H1 (cell line): Measurements from ENCODE around the gene ZNF398. TPM values are rescaled to one million over a fixed set of nuclear protein-coding genes. Genes with fewer than 3 reads are reported as not detected.

Experiments used
- CTCF ChIA-PET: fragments of 300-600 bp; sonication (Branson Sonifier 250); formaldehyde crosslinking; loops from one replicate; lab custom pipeline; 2021; ENCODE audit not compliant: partially characterized antibody; lab: Charles Lee
- POLR2A ChIA-PET: fragments of 300-600 bp; sonication (Branson Sonifier 250); formaldehyde crosslinking; loops from one replicate; lab custom pipeline; 2021; ENCODE audit warnings: inconsistent platforms; ENCODE audit not compliant: partially characterized antibody; lab: Charles Lee
- DNase-seq, 2 experiments: peaks; one replicate each; pipeline versions ENCODE4 v3.0.0 to v3.0.0-alpha.2; 2010 to 2022; ENCODE audit warnings: low spot score in 2 of 2, low read depth in 1 of 2, mixed read lengths in 1 of 2
- FAIRE-seq: peaks from 2 replicates; lab custom pipeline; 2011; peaks lifted over from hg19 to GRCh38; lab: Jason Lieb, UNC
- H2AFZ ChIP-seq: 2 replicates; pipeline ENCODE4 v1.8.1; 2012; ENCODE audit warnings: low read length, inconsistent platforms
- H2AK5ac ChIP-seq: 2 replicates; pipeline ENCODE4 v1.6.1; 2013; ENCODE audit warnings: low read depth, low read length
- H2BK120ac ChIP-seq: replicated peaks from 2 replicates; pipeline ENCODE3; 2013; ENCODE audit warnings: low read depth, low read length, inconsistent platforms
- H2BK12ac ChIP-seq: 2 replicates; pipeline ENCODE4 v1.6.1; 2013; ENCODE audit warnings: low read depth, low read length
- H2BK15ac ChIP-seq: 2 replicates; pipeline ENCODE4 v1.6.1; 2013; ENCODE audit warnings: low read length
- H2BK20ac ChIP-seq: 2 replicates; pipeline ENCODE4 v1.6.1; 2013; ENCODE audit warnings: low read length
- H2BK5ac ChIP-seq: 2 replicates; pipeline ENCODE4 v1.6.1; 2013; ENCODE audit warnings: low read depth, low read length
- H3K14ac ChIP-seq: 2 replicates; pipeline ENCODE4 v1.6.1; 2013; ENCODE audit warnings: inconsistent platforms; ENCODE audit not compliant: insufficient read length
- H3K18ac ChIP-seq: 2 replicates; pipeline ENCODE4 v1.6.1; 2013; ENCODE audit warnings: low read length; ENCODE audit errors: extremely low read depth
- H3K23ac ChIP-seq: 2 replicates; pipeline ENCODE4 v1.6.1; 2013; ENCODE audit warnings: inconsistent platforms; ENCODE audit not compliant: insufficient read length
- H3K23me2 ChIP-seq: 2 replicates; pipeline ENCODE4 v1.6.1; 2013; ENCODE audit warnings: low read depth, low read length
- H3K27ac ChIP-seq: 2 replicates; pipeline ENCODE4 v1.6.1; 2011; ENCODE audit warnings: low read depth, low read length, inconsistent platforms
- H3K27me3 ChIP-seq, 4 experiments: replicated peaks in 1 of 4; 1 replicate in 1 of 4; 2 replicates in 3 of 4; pipeline versions ENCODE4 v1.6.1 to v1.8.1; 2011 to 2013; ENCODE audit warnings: low read length in 3 of 4, mild to moderate bottlenecking in 3 of 4, inconsistent platforms in 2 of 4, mixed read lengths in 2 of 4, moderate library complexity in 1 of 4; ENCODE audit not compliant: control insufficient read depth in 3 of 4, insufficient read depth in 3 of 4; ENCODE audit errors: extremely low read depth in 1 of 4
- H3K36me3 ChIP-seq, 4 experiments: 2 replicates each; pipeline versions ENCODE4 v1.6.1 to v1.8.1; 2011 to 2013; ENCODE audit warnings: mild to moderate bottlenecking in 4 of 4, low read length in 3 of 4, moderate library complexity in 2 of 4, control low read depth in 1 of 4, inconsistent platforms in 1 of 4; ENCODE audit not compliant: insufficient read depth in 4 of 4, control insufficient read depth in 2 of 4
- H3K4ac ChIP-seq: replicated peaks from 2 replicates; pipeline ENCODE3; 2013; ENCODE audit warnings: low read length, low read depth, mixed read lengths, inconsistent platforms; ENCODE audit not compliant: insufficient read length
- H3K4me1 ChIP-seq, 4 experiments: replicated peaks in 1 of 4; 1 replicate in 1 of 4; 2 replicates in 3 of 4; pipeline versions ENCODE4 v1.6.1 to v1.8.1; 2011 to 2013; ENCODE audit warnings: low read length in 3 of 4, inconsistent platforms in 2 of 4, mixed read lengths in 1 of 4; ENCODE audit not compliant: insufficient read depth in 4 of 4, control insufficient read depth in 3 of 4
- H3K4me2 ChIP-seq, 2 experiments: 2 replicates each; pipeline versions ENCODE4 v1.6.1 to v1.8.1; 2011 to 2013; ENCODE audit warnings: low read depth in 2 of 2, low read length in 2 of 2, control low read depth in 1 of 2, inconsistent platforms in 1 of 2, mild to moderate bottlenecking in 1 of 2; ENCODE audit not compliant: insufficient read depth in 1 of 2
- H3K4me3 ChIP-seq, 4 experiments: fragments of 200-600, 300-600 bp in 1 of 4; sonication (generic), shearing (Covaris generic), sonication (Bioruptor Twin) in 1 of 4; 2 replicates each; pipeline versions ENCODE4 v1.5.1 to v1.8.1; 2011 to 2016; ENCODE audit warnings: low read length in 4 of 4, low read depth in 3 of 4, control low read depth in 2 of 4, inconsistent platforms in 2 of 4, mild to moderate bottlenecking in 2 of 4, mixed read lengths in 1 of 4, moderate library complexity in 1 of 4; ENCODE audit not compliant: insufficient read depth in 2 of 4; ENCODE audit errors: extremely low read depth in 1 of 4
- H3K56ac ChIP-seq: replicated peaks from 2 replicates; pipeline ENCODE3; 2013; ENCODE audit warnings: low read depth, mild to moderate bottlenecking, mixed read lengths, low read length, inconsistent platforms; ENCODE audit not compliant: insufficient read length
- H3K79me1 ChIP-seq: 2 replicates; pipeline ENCODE4 v1.6.1; 2013; ENCODE audit warnings: low read depth, low read length, control low read depth
- H3K79me2 ChIP-seq, 2 experiments: 2 replicates each; pipeline versions ENCODE4 v1.6.1 to v1.8.1; 2012 to 2013; ENCODE audit warnings: low read length in 2 of 2, mild to moderate bottlenecking in 2 of 2, inconsistent platforms in 1 of 2; ENCODE audit not compliant: insufficient read depth in 2 of 2, control insufficient read depth in 1 of 2
- H3K9ac ChIP-seq, 4 experiments: replicated peaks in 1 of 4; 1 replicate in 1 of 4; 2 replicates in 3 of 4; pipeline versions ENCODE4 v1.6.1 to v1.8.1; 2011 to 2013; ENCODE audit warnings: low read depth in 3 of 4, low read length in 3 of 4, control low read depth in 2 of 4, mild to moderate bottlenecking in 2 of 4, moderate library complexity in 2 of 4, inconsistent platforms in 1 of 4; ENCODE audit errors: extremely low read depth in 1 of 4
- H3K9me3 ChIP-seq, 2 experiments: 2 replicates each; pipeline versions ENCODE4 v1.6.1 to v1.8.1; 2012 to 2013; ENCODE audit warnings: mild to moderate bottlenecking in 2 of 2, moderate library complexity in 2 of 2, control low read depth in 1 of 2, inconsistent platforms in 1 of 2, low read depth in 1 of 2, low read length in 1 of 2, mixed read lengths in 1 of 2; ENCODE audit not compliant: insufficient read depth in 2 of 2
- H4K20me1 ChIP-seq, 2 experiments: replicated peaks in 1 of 2; 2 replicates each; pipeline versions ENCODE3 to v1.8.1; 2011 to 2013; ENCODE audit warnings: inconsistent platforms in 2 of 2, low read length in 2 of 2, mild to moderate bottlenecking in 1 of 2; ENCODE audit not compliant: insufficient read depth in 2 of 2, control insufficient read depth in 1 of 2
- H4K5ac ChIP-seq: 2 replicates; pipeline ENCODE4 v1.6.1; 2013; ENCODE audit warnings: low read length, low read depth, mixed read lengths, inconsistent platforms; ENCODE audit not compliant: insufficient read length
- H4K8ac ChIP-seq: 2 replicates; pipeline ENCODE4 v1.8.0; 2013; ENCODE audit warnings: mild to moderate bottlenecking, moderate library complexity, low read length, inconsistent platforms; ENCODE audit not compliant: insufficient read depth; ENCODE audit errors: extremely low read depth
- H4K91ac ChIP-seq: replicated peaks from 2 replicates; pipeline ENCODE3; 2013; ENCODE audit warnings: low read length, mixed read lengths, inconsistent platforms; ENCODE audit not compliant: insufficient read length
- ASH2L ChIP-seq: fragments of 200-600, 300-600 bp; sonication (generic); IDR thresholded peaks from one replicate; pipeline ENCODE4 v1.7.1; 2017; ENCODE audit warnings: low read length
- BACH1 ChIP-seq: IDR thresholded peaks from 2 replicates; pipeline ENCODE4 v1.6.1; 2012; ENCODE audit warnings: low read length, improper control_type of control experiment
- CHD1 ChIP-seq: IDR thresholded peaks from 2 replicates; pipeline ENCODE4 v1.6.1; 2012; ENCODE audit warnings: low read depth, low read length, improper control_type of control experiment
- EZH2 ChIP-seq: fragments of 200-600 bp; sonication (generic); IDR thresholded peaks from 2 replicates; pipeline ENCODE4 v1.7.1; 2012; ENCODE audit warnings: low read depth, mild to moderate bottlenecking, moderate library complexity, low read length, inconsistent platforms; ENCODE audit not compliant: severe bottlenecking
- GTF2F1 ChIP-seq: IDR thresholded peaks from 2 replicates; pipeline ENCODE4 v1.6.1; 2012; ENCODE audit warnings: low read depth, low read length, improper control_type of control experiment, borderline replicate concordance
- HDAC2 ChIP-seq, 2 experiments: fragments of 300-600 bp in 1 of 2; sonication (generic) in 1 of 2; IDR thresholded peaks; 2 replicates each; pipeline ENCODE4 v1.6.1; 2011 to 2012; ENCODE audit warnings: low read depth in 2 of 2, low read length in 2 of 2, mild to moderate bottlenecking in 2 of 2, moderate library complexity in 2 of 2, borderline replicate concordance in 1 of 2, inconsistent platforms in 1 of 2
- HDAC6 ChIP-seq: IDR thresholded peaks from one replicate; pipeline ENCODE4 v1.7.1; 2012; ENCODE audit warnings: low read depth, mild to moderate bottlenecking, inconsistent platforms, low read length, moderate library complexity
- KDM1A ChIP-seq: fragments of 200-600, 300-600 bp; sonication (generic); IDR thresholded peaks from 2 replicates; pipeline ENCODE4 v1.7.1; 2016; ENCODE audit warnings: mild to moderate bottlenecking, low read length, borderline replicate concordance
- KDM4A ChIP-seq: IDR thresholded peaks from one replicate; pipeline ENCODE4 v1.7.1; 2012; ENCODE audit warnings: low read depth, mild to moderate bottlenecking, moderate library complexity, low read length, inconsistent platforms; ENCODE audit not compliant: severe bottlenecking
- POLR2A ChIP-seq, 2 experiments: IDR thresholded peaks; 1 replicate in 1 of 2; 2 replicates in 1 of 2; pipeline ENCODE4 v1.6.1; 2011; ENCODE audit warnings: low read depth in 2 of 2, low read length in 2 of 2, mild to moderate bottlenecking in 2 of 2; ENCODE audit errors: control extremely low read depth in 1 of 2
- POU5F1 ChIP-seq: IDR thresholded peaks from 2 replicates; pipeline ENCODE4 v1.6.1; 2011; ENCODE audit warnings: low read depth, mild to moderate bottlenecking, low read length, moderate library complexity
- SAP30 ChIP-seq: fragments of 300-600 bp; sonication (generic); IDR thresholded peaks from 2 replicates; pipeline ENCODE4 v1.7.1; 2012; ENCODE audit warnings: low read length, moderate library complexity, mild to moderate bottlenecking, inconsistent platforms; ENCODE audit not compliant: insufficient read depth, insufficient replicate concordance
- SP1 ChIP-seq: IDR thresholded peaks from 2 replicates; pipeline ENCODE4 v1.6.1; 2011; ENCODE audit warnings: low read depth, low read length
- TBP ChIP-seq: IDR thresholded peaks from 2 replicates; pipeline ENCODE4 v1.6.1; 2011; ENCODE audit warnings: low read depth, low read length, improper control_type of control experiment
- polyA plus RNA-seq, 7 experiments: library from polyadenylated mRNA; depleted of rRNA in 3 of 7; stranded (reverse) in 5 of 7; unstranded in 2 of 7; fragments of >200 nt in 5 of 7; fragments of 200-250 nt in 2 of 7; gene quantifications; 1 replicate in 5 of 7; 2 replicates in 1 of 7; 4 replicates in 1 of 7; pipeline versions ENCODE4 v1.2.1 to v1.2.3, GENCODE V29; 2011 to 2013; ENCODE audit warnings: missing spikeins in 2 of 7, mixed read lengths in 2 of 7
- total RNA-seq: library from RNA; stranded (reverse); fragmentation: NEBNext Ultra II Directional; extraction: Animal tissue kit (Norgen Biotek cat#: 25700); gene quantifications from 2 replicates; pipeline ENCODE4 v1.2.1, GENCODE V29; 2021
- TF ChIP-seq, protein P1 (sequence below): IDR thresholded peaks from 2 replicates; pipeline ENCODE4 v1.6.1; 2011; ENCODE audit warnings: low read length, improper control_type of control experiment

ZNF398 gene
- total and polyA plus RNA-seq, 2 of the 8 experiments (the other 6 are each of a cell fraction or from before 2014, with no cell fraction given): 52.7 to 63.5 TPM

DNA sequence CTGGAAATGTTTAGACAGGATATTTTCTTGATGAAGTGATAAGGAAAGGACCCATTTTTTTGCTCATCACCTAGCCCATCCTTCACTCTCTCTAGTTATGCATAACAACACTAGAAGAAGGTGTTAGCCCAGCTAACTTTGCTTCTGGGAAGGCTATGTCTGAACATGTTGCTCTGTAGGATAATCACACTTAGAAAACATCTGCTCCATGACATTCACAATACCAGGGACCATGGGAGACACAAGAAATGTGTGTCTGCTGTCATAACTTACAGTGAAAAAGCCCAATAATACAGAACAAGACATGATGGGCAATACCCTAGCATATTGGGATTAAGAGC is 34.2 kb downstream of the ZNF398 start:
- Histone ChIP-seq H3K9ac (no peak overlapping the region), H3K27me3 (no peaks in the 10 kb centered on the region), H3K36me3 (peaks cover 38 to 61% (median 55%) of the 10 kb centered on the region in 4 experiments), H2BK120ac (no peak overlapping the region), H3K4me3 (no peak overlapping the region), H3K18ac (no peak overlapping the region), H3K23me2 (no peaks in the 10 kb centered on the region), H4K5ac (no peak overlapping the region), H4K20me1 (peaks cover 6 to 8% of the 10 kb centered on the region in 2 experiments), H2AFZ (no peak overlapping the region), H3K4me1 (no peaks in the 10 kb centered on the region), H3K14ac (no peak overlapping the region), H2BK12ac (no peak overlapping the region), H3K79me2 (no peaks in the 10 kb centered on the region), H2AK5ac (no peak overlapping the region), H3K4ac (no peak overlapping the region), H3K79me1 (no peaks in the 10 kb centered on the region), H3K23ac (no peak overlapping the region), H2BK15ac (no peak overlapping the region), H2BK20ac (no peak overlapping the region), H4K91ac (no peak overlapping the region), H3K56ac (no peak overlapping the region), H4K8ac (no peak overlapping the region), H3K27ac (no peak overlapping the region), H2BK5ac (no peak overlapping the region), H3K9me3 (no peaks in the 10 kb centered on the region), H3K4me2 (no peak overlapping the region)
- ChIA-PET POLR2A (interaction anchor here (1.2 to 3.3 kb wide), 5 partner anchors 11 to 33 kb away, joined by 3 to 19 read pairs (median 6); partner anchors contain the start of genes ZNF282 and ZNF398), CTCF (interaction anchor here (1.1 to 1.9 kb wide), 2 partner anchors 12 to 14 kb away, joined by 3 to 5 read pairs; partner anchors contain the start of gene ZNF282)
- DNase-seq (no peak), FAIRE-seq (no peak)
- TF ChIP-seq HDAC2 (IDR thresholded peaks at IDR 0.05; ENCODE audit: borderline replicate concordance in 1 of 2, low read depth in 2 of 2, low read length in 2 of 2) (no peak), POU5F1 (no peak), KDM1A (no peak), HDAC6 (no peak), CHD1 (no peak), ASH2L (no peak), POLR2A (IDR thresholded peaks at IDR 0.05; ENCODE audit: control extremely low read depth in 1 of 2, low read depth in 2 of 2, low read length in 2 of 2) (no peak; a peak in 1 of 3 replicates), TBP (no peak), EZH2 (no peak), GTF2F1 (no peak), SP1 (no peak), KDM4A (no peak), SAP30 (no peak), BACH1 (no peak)
- TF ChIP-seq, protein P1, sequence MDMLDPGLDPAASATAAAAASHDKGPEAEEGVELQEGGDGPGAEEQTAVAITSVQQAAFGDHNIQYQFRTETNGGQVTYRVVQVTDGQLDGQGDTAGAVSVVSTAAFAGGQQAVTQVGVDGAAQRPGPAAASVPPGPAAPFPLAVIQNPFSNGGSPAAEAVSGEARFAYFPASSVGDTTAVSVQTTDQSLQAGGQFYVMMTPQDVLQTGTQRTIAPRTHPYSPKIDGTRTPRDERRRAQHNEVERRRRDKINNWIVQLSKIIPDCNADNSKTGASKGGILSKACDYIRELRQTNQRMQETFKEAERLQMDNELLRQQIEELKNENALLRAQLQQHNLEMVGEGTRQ: no peak
